IMR-90 (cell line): ENCODE measurements around the gene CIB2. TPM values are rescaled to one million over a fixed set of nuclear protein-coding genes. Genes with fewer than 3 reads are reported as not detected.

Experiments used
- CHD1 ChIP-seq: IDR thresholded peaks from 2 replicates; pipeline ENCODE4 v1.6.1; 2012; ENCODE audit warnings: low read depth, low read length, improper control_type of control experiment
- polyA plus RNA-seq, 3 experiments: library from polyadenylated mRNA; depleted of rRNA; stranded (reverse); fragments of >200 nt; gene quantifications; 2 replicates each; pipeline ENCODE4 v1.2.3, GENCODE V29; 2012; ENCODE audit warnings: low replicate concordance in 1 of 3
- total RNA-seq: library from RNA; depleted of rRNA; stranded (reverse); fragments of >200 nt; gene quantifications from 2 replicates; pipeline ENCODE4 v1.2.3, GENCODE V29; 2012
- TF ChIP-seq, protein P1 (sequence below): fragments of 150-350 bp; IDR thresholded peaks from 2 replicates; pipeline ENCODE4 v1.6.1; 2017; ENCODE audit warnings: mild to moderate bottlenecking, antibody characterized with exemption, low read length, low read depth

The CIB2 gene
- total and polyA plus RNA-seq, 2 of the 4 experiments (the other 2 are of a cell fraction): 2.2 to 2.4 TPM

DNA sequence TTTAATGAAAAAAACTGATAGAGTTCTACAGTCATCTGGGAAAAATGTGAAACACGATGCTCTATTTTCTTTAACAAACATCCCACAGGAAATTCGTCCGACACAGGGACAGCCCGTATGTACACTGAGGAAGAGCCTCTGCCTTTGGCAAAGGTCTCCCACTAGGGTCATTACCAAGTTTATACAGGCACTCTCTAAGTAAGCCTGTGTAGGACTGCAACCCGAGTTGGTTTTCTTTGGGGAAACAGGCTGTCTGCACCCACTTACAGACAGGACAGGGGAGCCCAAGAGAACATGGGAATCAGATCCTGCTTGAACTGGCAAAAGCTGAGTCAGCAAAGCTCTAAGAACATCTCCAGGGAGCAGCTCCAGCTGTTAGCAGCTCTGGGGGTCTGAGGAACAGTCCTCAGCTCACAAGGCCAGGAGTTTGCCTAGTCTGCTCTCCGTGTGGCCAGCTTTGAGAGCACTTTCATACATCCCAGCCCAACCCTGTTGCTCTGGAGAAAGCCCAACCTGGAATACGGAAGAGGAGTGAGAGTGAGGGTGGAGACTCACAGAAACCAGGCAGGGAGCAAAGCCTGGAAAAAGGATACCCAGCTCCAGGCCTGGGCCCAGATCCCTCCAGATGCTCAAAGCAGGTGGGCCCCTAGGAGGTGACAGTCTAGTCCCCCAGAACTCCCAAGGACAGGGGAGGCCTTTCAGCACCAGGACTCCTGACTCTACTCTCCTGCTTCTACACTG is 55.6 kb downstream of the CIB2 start (continued):
- TF ChIP-seq, protein P1, sequence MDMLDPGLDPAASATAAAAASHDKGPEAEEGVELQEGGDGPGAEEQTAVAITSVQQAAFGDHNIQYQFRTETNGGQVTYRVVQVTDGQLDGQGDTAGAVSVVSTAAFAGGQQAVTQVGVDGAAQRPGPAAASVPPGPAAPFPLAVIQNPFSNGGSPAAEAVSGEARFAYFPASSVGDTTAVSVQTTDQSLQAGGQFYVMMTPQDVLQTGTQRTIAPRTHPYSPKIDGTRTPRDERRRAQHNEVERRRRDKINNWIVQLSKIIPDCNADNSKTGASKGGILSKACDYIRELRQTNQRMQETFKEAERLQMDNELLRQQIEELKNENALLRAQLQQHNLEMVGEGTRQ: no peak
- no peak for TF ChIP-seq CHD1
